GM18505 (cell line): Measurements from ENCODE around the gene PHF21A.

Experiments used
- ATAC-seq: cut with Tn5 transposase; IDR thresholded peaks from one replicate; pipeline ENCODE4 v1.9.1; 2021; ENCODE audit not compliant: unreplicated experiment
- POLR2A ChIP-seq: IDR thresholded peaks from 4 replicates; pipeline ENCODE4 v1.6.1; 2011; ENCODE audit warnings: borderline replicate concordance; ENCODE audit not compliant: insufficient read depth, insufficient read length; ENCODE audit errors: extremely low read depth

Gene PHF21A

GRCh38 chr11:46072172-46072964 is 48.9 kb downstream of the PHF21A start:
- no peak for ATAC-seq
- TF ChIP-seq POLR2A = no peak

GRCh38 chr11:46071091-46071490 is 50.2 kb downstream of the PHF21A start:
- TF ChIP-seq POLR2A = no peak
- no peak for ATAC-seq

- ATAC-seq = no peak
- TF ChIP-seq POLR2A = no peak
Observed at GRCh38 chr11:46069595-46069994, 51.7 kb downstream of the PHF21A start.

- no peak for TF ChIP-seq POLR2A
Observed at GRCh38 chr11:46066335-46066734, 54.9 kb downstream of the PHF21A start.

GRCh38 chr11:46065681-46066080 is 55.6 kb downstream of the PHF21A start:
- ATAC-seq = no peak
- no peak for TF ChIP-seq POLR2A

More at GRCh38 chr11:46066335-46066734, 54.9 kb downstream of the PHF21A start:
- no peak for ATAC-seq

GRCh38 chr11:46064221-46064620 is 57.0 kb downstream of the PHF21A start:
- TF ChIP-seq POLR2A = no peak
- ATAC-seq = no peak

GRCh38 chr11:46063138-46063537 is 58.1 kb downstream of the PHF21A start:
- ATAC-seq = no peak
- no peak for TF ChIP-seq POLR2A

- TF ChIP-seq POLR2A = no peak
- ATAC-seq = no peak
Observed at GRCh38 chr11:46060013-46060412, 61.2 kb downstream of the PHF21A start.

GRCh38 chr11:46057489-46057888 is 63.8 kb downstream of the PHF21A start:
- no peak for ATAC-seq
- no peak for TF ChIP-seq POLR2A

GRCh38 chr11:46055371-46055770 is 65.9 kb downstream of the PHF21A start:
- no peak for TF ChIP-seq POLR2A
- no peak for ATAC-seq

- no peak for ATAC-seq
- TF ChIP-seq POLR2A = no peak
Observed at GRCh38 chr11:46051102-46051501, 70.2 kb downstream of the PHF21A start.

GRCh38 chr11:46050662-46051061 is 70.6 kb downstream of the PHF21A start:
- no peak for TF ChIP-seq POLR2A

GRCh38 chr11:46050003-46050461 is 71.2 kb downstream of the PHF21A start:
- ATAC-seq = no peak
- TF ChIP-seq POLR2A = no peak

More at GRCh38 chr11:46050662-46051061, 70.6 kb downstream of the PHF21A start:
- no peak for ATAC-seq

GRCh38 chr11:46049325-46049897 is 71.8 kb downstream of the PHF21A start:
- TF ChIP-seq POLR2A = no peak
- ATAC-seq = no peak

- ATAC-seq = no peak
- no peak for TF ChIP-seq POLR2A
Observed at GRCh38 chr11:46048198-46048597, 73.1 kb downstream of the PHF21A start.

- no peak for ATAC-seq
- TF ChIP-seq POLR2A = no peak
Observed at GRCh38 chr11:46047520-46047919, 73.7 kb downstream of the PHF21A start.
